DOHH2 (cell line): Measurements from ENCODE around the gene TULP4.

Experiments
- H3F3A ChIP-seq: fragments of 200-600 bp; sonication (generic), shearing (Covaris generic); 2 replicates; pipeline ENCODE4 v1.6.0; 2016; ENCODE audit warnings: antibody characterized with exemption, mild to moderate bottlenecking; ENCODE audit not compliant: control insufficient read depth, insufficient read depth
- H3K27ac ChIP-seq: fragments of 200-600 bp; sonication (generic); 2 replicates; pipeline ENCODE4 v1.5.1; 2014; ENCODE audit warnings: low read depth, mild to moderate bottlenecking, low read length, moderate library complexity
- H3K27me3 ChIP-seq: fragments of 200-600 bp; sonication (generic); 2 replicates; pipeline ENCODE4 v1.6.1; 2014; ENCODE audit warnings: mild to moderate bottlenecking, low read length, mixed read lengths; ENCODE audit not compliant: control insufficient read depth
- H3K36me3 ChIP-seq: fragments of 200-600 bp; sonication (generic); 2 replicates; pipeline ENCODE4 v1.6.1; 2014; ENCODE audit warnings: mild to moderate bottlenecking, low read length, moderate library complexity, mixed read lengths; ENCODE audit not compliant: control insufficient read depth
- H3K4me1 ChIP-seq: fragments of 200-600 bp; sonication (generic); 2 replicates; pipeline ENCODE4 v1.6.1; 2014; ENCODE audit warnings: mild to moderate bottlenecking, low read length, mixed read lengths; ENCODE audit not compliant: control insufficient read depth
- H3K4me2 ChIP-seq: fragments of 200-600 bp; sonication (generic); 2 replicates; pipeline ENCODE4 v1.6.0; 2014; ENCODE audit warnings: mild to moderate bottlenecking, low read length, moderate library complexity
- H3K4me3 ChIP-seq: fragments of 200-600 bp; sonication (generic); 2 replicates; pipeline ENCODE4 v1.5.1; 2014; ENCODE audit warnings: mild to moderate bottlenecking, low read length, mixed read lengths
- H3K79me2 ChIP-seq: fragments of 200-600 bp; sonication (generic); 2 replicates; pipeline ENCODE4 v1.6.1; 2014; ENCODE audit warnings: mild to moderate bottlenecking, low read length, mixed read lengths; ENCODE audit not compliant: control insufficient read depth
- H3K9me2 ChIP-seq: fragments of 200-600 bp; sonication (generic); replicated peaks from 2 replicates; pipeline ENCODE4 v1.6.1; 2014; ENCODE audit warnings: mild to moderate bottlenecking, low read length, mixed read lengths; ENCODE audit not compliant: control insufficient read depth
- H3K9me3 ChIP-seq: fragments of 200-600 bp; sonication (generic); 2 replicates; pipeline ENCODE4 v1.6.1; 2014; ENCODE audit warnings: antibody characterized with exemption, low read length, mixed read lengths; ENCODE audit not compliant: control insufficient read depth, insufficient read depth
- H4K20me1 ChIP-seq: fragments of 200-600 bp; sonication (generic); 2 replicates; pipeline ENCODE4 v1.6.0; 2014; ENCODE audit warnings: low read depth, mild to moderate bottlenecking, antibody characterized with exemption, low read length, moderate library complexity; ENCODE audit not compliant: control insufficient read depth, insufficient read depth
- EZH2phosphoT487 ChIP-seq: fragments of 200-600 bp; sonication (generic); IDR thresholded peaks from 2 replicates; pipeline ENCODE4 v1.6.1; 2017; ENCODE audit warnings: borderline replicate concordance, mild to moderate bottlenecking, antibody characterized with exemption, low read length, moderate library complexity, mixed read lengths
- TF ChIP-seq, protein P1 (sequence below): fragments of 200-600 bp; sonication (generic); IDR thresholded peaks from one replicate; pipeline ENCODE4 v1.5.1; 2014; ENCODE audit warnings: antibody characterized with exemption, mild to moderate bottlenecking, low read depth, low read length; ENCODE audit not compliant: poor library complexity, severe bottlenecking

Gene TULP4

GRCh38 chr6:158472447-158472846 is 160.2 kb downstream of the TULP4 start:
- Histone ChIP-seq H3K9me2 (no peaks in the 10 kb centered on the region), H3K4me2 (no peak overlapping the region), H3K27me3 (no peaks in the 10 kb centered on the region), H3K36me3 (peaks cover 12% of the 10 kb centered on the region), H3K4me1 (peaks cover 19% of the 10 kb centered on the region), H4K20me1 (no peaks in the 10 kb centered on the region), H3F3A (no peaks in the 10 kb centered on the region), H3K27ac (no peak overlapping the region), H3K9me3 (no peaks in the 10 kb centered on the region), H3K4me3 (no peak overlapping the region), H3K79me2 (no peaks in the 10 kb centered on the region)
- TF ChIP-seq, protein P1, sequence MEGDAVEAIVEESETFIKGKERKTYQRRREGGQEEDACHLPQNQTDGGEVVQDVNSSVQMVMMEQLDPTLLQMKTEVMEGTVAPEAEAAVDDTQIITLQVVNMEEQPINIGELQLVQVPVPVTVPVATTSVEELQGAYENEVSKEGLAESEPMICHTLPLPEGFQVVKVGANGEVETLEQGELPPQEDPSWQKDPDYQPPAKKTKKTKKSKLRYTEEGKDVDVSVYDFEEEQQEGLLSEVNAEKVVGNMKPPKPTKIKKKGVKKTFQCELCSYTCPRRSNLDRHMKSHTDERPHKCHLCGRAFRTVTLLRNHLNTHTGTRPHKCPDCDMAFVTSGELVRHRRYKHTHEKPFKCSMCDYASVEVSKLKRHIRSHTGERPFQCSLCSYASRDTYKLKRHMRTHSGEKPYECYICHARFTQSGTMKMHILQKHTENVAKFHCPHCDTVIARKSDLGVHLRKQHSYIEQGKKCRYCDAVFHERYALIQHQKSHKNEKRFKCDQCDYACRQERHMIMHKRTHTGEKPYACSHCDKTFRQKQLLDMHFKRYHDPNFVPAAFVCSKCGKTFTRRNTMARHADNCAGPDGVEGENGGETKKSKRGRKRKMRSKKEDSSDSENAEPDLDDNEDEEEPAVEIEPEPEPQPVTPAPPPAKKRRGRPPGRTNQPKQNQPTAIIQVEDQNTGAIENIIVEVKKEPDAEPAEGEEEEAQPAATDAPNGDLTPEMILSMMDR = no peak
- no peak for TF ChIP-seq EZH2phosphoT487

GRCh38 chr6:158474961-158475343 is 162.7 kb downstream of the TULP4 start:
- TF ChIP-seq, protein P1 = no peak
- no peak for TF ChIP-seq EZH2phosphoT487
- no peaks in the 10 kb centered on the region for H3K79me2 ChIP-seq
- peaks cover 17% of the 10 kb centered on the region for H3K36me3 ChIP-seq
- no peaks in the 10 kb centered on the region for H3K9me3 ChIP-seq
- no peaks in the 10 kb centered on the region for H3K27me3 ChIP-seq
- H3F3A ChIP-seq = no peaks in the 10 kb centered on the region
- H3K4me1 ChIP-seq = peaks cover 19% of the 10 kb centered on the region
- H3K9me2 ChIP-seq = no peaks in the 10 kb centered on the region
- no peaks in the 10 kb centered on the region for H4K20me1 ChIP-seq
- no peak overlapping the region for H3K4me3 ChIP-seq
- H3K4me2 ChIP-seq = peak overlapping the region; percentile 12; the same call in 1 of the 2 replicates
- H3K27ac ChIP-seq = no peak overlapping the region

DNA sequence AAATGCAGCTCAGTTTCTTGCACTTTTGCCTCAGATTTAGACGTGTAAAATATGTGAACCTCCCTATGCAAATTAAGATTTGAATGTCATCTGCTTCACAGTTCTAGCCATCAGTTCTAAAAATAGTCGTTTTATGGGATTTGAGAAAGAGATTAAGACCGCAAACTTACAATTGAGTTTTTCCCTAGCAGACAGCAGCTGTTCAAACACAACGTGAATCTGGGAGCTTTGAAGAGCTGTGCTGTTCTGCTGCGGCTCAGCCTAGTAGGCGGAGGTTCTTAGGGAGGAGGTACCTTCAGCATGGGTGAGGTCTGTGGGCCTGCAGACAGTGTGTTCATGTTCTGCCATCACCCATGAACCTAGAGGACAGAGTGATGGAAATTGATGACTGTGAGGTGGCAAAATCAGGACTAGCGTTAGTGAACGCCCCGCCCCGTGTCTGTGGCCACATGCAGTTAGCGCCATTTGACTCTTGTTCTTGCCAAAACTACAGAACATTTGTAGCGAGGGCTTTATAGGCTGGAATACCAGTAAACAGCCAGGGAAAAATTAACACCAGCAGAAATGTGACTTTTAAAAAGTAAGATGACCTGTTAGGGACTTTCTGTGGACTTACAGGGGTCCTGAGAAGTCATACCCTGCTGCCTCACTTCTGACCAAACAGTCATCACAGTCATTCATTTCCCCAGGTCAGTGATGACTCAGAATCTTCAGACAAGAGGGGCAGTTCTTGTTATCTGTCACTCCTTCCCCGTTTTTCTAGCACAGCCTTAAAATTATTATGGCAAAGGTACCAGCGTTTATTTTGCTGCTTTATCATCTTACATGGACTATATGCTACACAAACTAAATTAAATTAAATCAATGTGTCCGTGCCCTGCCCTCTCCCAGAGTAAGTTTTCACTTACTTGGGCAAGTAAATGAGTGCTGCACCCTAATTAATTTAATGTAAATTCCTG is 163.4 kb downstream of the TULP4 start:
- no peak for TF ChIP-seq EZH2phosphoT487
- TF ChIP-seq, protein P1 = no peak
- H3K27ac ChIP-seq = no peak overlapping the region
- no peak overlapping the region for H3K4me3 ChIP-seq
- H3K4me1 ChIP-seq = peaks cover 19% of the 10 kb centered on the region
- no peaks in the 10 kb centered on the region for H3K9me3 ChIP-seq
- no peaks in the 10 kb centered on the region for H4K20me1 ChIP-seq
- H3F3A ChIP-seq = no peaks in the 10 kb centered on the region
- no peaks in the 10 kb centered on the region for H3K79me2 ChIP-seq
- H3K9me2 ChIP-seq = no peaks in the 10 kb centered on the region
- H3K4me2 ChIP-seq = peak overlapping the region; percentile 12; the same call in 1 of the 2 replicates
- no peaks in the 10 kb centered on the region for H3K27me3 ChIP-seq
- peaks cover 23% of the 10 kb centered on the region for H3K36me3 ChIP-seq
